HL-60/S4 treated with phorbol 12-myristate 13-acetate at 8.2 ng/mL for 4 days and 3 days (cell line): ENCODE results near the gene SEPTIN1.

Experiments
- in situ Hi-C: fragments of 300-500 bp; cut with MboI; formaldehyde crosslinking; loops from 2 replicates; pipeline ENCODE4 v1.15.0; 2022; ENCODE audit warnings: low sequenced_read_pairs

The SEPTIN1 gene

GRCh38 chr16:30358990-30359870, 23.1 kb downstream of the SEPTIN1 start:
- in situ Hi-C loops: no loop called here

GRCh38 chr16:30358577-30358936, 23.8 kb downstream of the SEPTIN1 start:
- in situ Hi-C loops: no loop called here

GRCh38 chr16:30357715-30358576, 24.4 kb downstream of the SEPTIN1 start:
- in situ Hi-C loops: no loop called here

GRCh38 chr16:30357085-30357714, 25.2 kb downstream of the SEPTIN1 start:
- in situ Hi-C loops: no loop called here

GRCh38 chr16:30356401-30357084, 25.8 kb downstream of the SEPTIN1 start:
- in situ Hi-C loops: no loop called here

GRCh38 chr16:30355954-30356308, 26.4 kb downstream of the SEPTIN1 start:
- in situ Hi-C loops: no loop called here

GRCh38 chr16:30355144-30355953, 27.0 kb downstream of the SEPTIN1 start, which contains the start of gene CD2BP2:
CD2BP2 (minus strand) TSS chr16:30355308; CDS start chr16:30354681, 627 bp downstream.
- in situ Hi-C loops: no loop called here

GRCh38 chr16:30354423-30355143, 27.8 kb downstream of the SEPTIN1 start:
- in situ Hi-C loops: no loop called here

GRCh38 chr16:30353438-30354129, 28.8 kb downstream of the SEPTIN1 start:
- in situ Hi-C loops: no loop called here

- in situ Hi-C loops: no loop called here
Measured at GRCh38 chr16:30352488-30353401, 29.6 kb downstream of the SEPTIN1 start.

- in situ Hi-C loops: no loop called here
Measured at GRCh38 chr16:30351586-30352419, 30.6 kb downstream of the SEPTIN1 start.

GRCh38 chr16:30351001-30351441, 31.3 kb downstream of the SEPTIN1 start:
- in situ Hi-C loops: no loop called here

- in situ Hi-C loops: no loop called here
Measured at GRCh38 chr16:30350134-30350871, 32.1 kb downstream of the SEPTIN1 start.

GRCh38 chr16:30349675-30350074, 32.7 kb downstream of the SEPTIN1 start:
- in situ Hi-C loops: no loop called here

GRCh38 chr16:30348929-30349328, 33.4 kb downstream of the SEPTIN1 start:
- in situ Hi-C loops: no loop called here

- in situ Hi-C loops: no loop called here
Measured at GRCh38 chr16:30348113-30348512, 34.2 kb downstream of the SEPTIN1 start.
